Mesothelial cell of epicardium (in vitro differentiated cells): ENCODE measurements around the gene PHF11. TPM values are rescaled to one million over a fixed set of nuclear protein-coding genes. Genes with fewer than 3 reads are reported as not detected.

Experiments
- DNase-seq, 2 experiments: peaks; one replicate each; pipeline ENCODE4 v3.0.0; 2021; ENCODE audit warnings: low spot score in 2 of 2; ENCODE audit not compliant: unreplicated experiment in 2 of 2
- H3K27ac Mint-ChIP-seq: 2 replicates; pipeline ENCODE4 v1.8.0; 2021; ENCODE audit warnings: mixed read lengths
- H3K27me3 Mint-ChIP-seq: 2 replicates; pipeline ENCODE4 v1.8.0; 2021; ENCODE audit warnings: low read depth, mixed read lengths
- H3K36me3 Mint-ChIP-seq: 2 replicates; pipeline ENCODE4 v1.8.0; 2021; ENCODE audit warnings: mixed read lengths
- H3K4me1 Mint-ChIP-seq: 2 replicates; pipeline ENCODE4 v1.8.0; 2021; ENCODE audit warnings: mixed read lengths
- H3K4me3 Mint-ChIP-seq: 2 replicates; pipeline ENCODE4 v1.8.0; 2021; ENCODE audit warnings: mild to moderate bottlenecking, moderate library complexity, mixed read lengths
- H3K9me3 Mint-ChIP-seq: 2 replicates; pipeline ENCODE4 v1.8.0; 2021; ENCODE audit warnings: mixed read lengths
- CTCF ChIP-seq: fragments of 200-600 bp; sonication (generic); IDR thresholded peaks from one replicate; pipeline ENCODE4 v1.5.0; 2021; ENCODE audit warnings: antibody characterized with exemption; ENCODE audit not compliant: unreplicated experiment
- total RNA-seq: library from RNA; stranded (reverse); gene quantifications from 3 replicates; pipeline ENCODE4 v1.2.1, GENCODE V29; 2021

The PHF11 gene
- total RNA-seq, 1 donor from 2014 or later = 33.3 TPM

- Mint-ChIP-seq H3K4me3 (no peak overlapping the region), H3K4me1 (peaks cover 12% of the 10 kb centered on the region), H3K27ac (no peak overlapping the region), H3K27me3 (no peaks in the 10 kb centered on the region), H3K9me3 (no peaks in the 10 kb centered on the region), H3K36me3 (peaks cover 37% of the 10 kb centered on the region)
- no peak for TF ChIP-seq CTCF
- DNase-seq = no peak
These were observed 42.7 kb downstream of the PHF11 start for GRCh38 chr13:49538404-49538803.

GRCh38 chr13:49539313-49539712 lies 43.6 kb downstream of the PHF11 start:
- H3K27me3 Mint-ChIP-seq = no peaks in the 10 kb centered on the region
- no peaks in the 10 kb centered on the region for H3K9me3 Mint-ChIP-seq
- no peak for TF ChIP-seq CTCF
- DNase-seq = no peak
- H3K27ac Mint-ChIP-seq = peak overlapping the region; percentile 24
- H3K36me3 Mint-ChIP-seq = peaks cover 30% of the 10 kb centered on the region
- H3K4me3 Mint-ChIP-seq = no peak overlapping the region
- peaks cover 12% of the 10 kb centered on the region for H3K4me1 Mint-ChIP-seq

- no peaks in the 10 kb centered on the region for H3K27me3 Mint-ChIP-seq
- peak overlapping the region; percentile 36 for H3K27ac Mint-ChIP-seq
- no peak overlapping the region for H3K4me3 Mint-ChIP-seq
- H3K9me3 Mint-ChIP-seq = no peaks in the 10 kb centered on the region
- H3K4me1 Mint-ChIP-seq = peaks cover 12% of the 10 kb centered on the region
- TF ChIP-seq CTCF = no peak
- no peak for DNase-seq
- H3K36me3 Mint-ChIP-seq = peaks cover 32% of the 10 kb centered on the region
These were observed 44.0 kb downstream of the PHF11 start for GRCh38 chr13:49539746-49540145.

GRCh38 chr13:49540552-49540951 lies 44.8 kb downstream of the PHF11 start:
- Mint-ChIP-seq H3K4me1 (peaks cover 12% of the 10 kb centered on the region), H3K27ac (peak overlapping the region; percentile 36), H3K27me3 (no peaks in the 10 kb centered on the region), H3K36me3 (peaks cover 28% of the 10 kb centered on the region), H3K4me3 (peak overlapping the region; percentile 4), H3K9me3 (no peaks in the 10 kb centered on the region)
- no peak for DNase-seq
- TF ChIP-seq CTCF = no peak

GRCh38 chr13:49543656-49544055 lies 47.9 kb downstream of the PHF11 start:
- Mint-ChIP-seq H3K4me3 (no peak overlapping the region), H3K36me3 (peaks cover 35% of the 10 kb centered on the region), H3K9me3 (no peaks in the 10 kb centered on the region), H3K4me1 (peaks cover 15% of the 10 kb centered on the region), H3K27ac (no peak overlapping the region), H3K27me3 (no peaks in the 10 kb centered on the region)
- no peak for TF ChIP-seq CTCF
- no peak for DNase-seq

- Mint-ChIP-seq H3K4me1 (peaks cover 7% of the 10 kb centered on the region), H3K27me3 (no peaks in the 10 kb centered on the region), H3K4me3 (no peak overlapping the region), H3K36me3 (peaks cover 32% of the 10 kb centered on the region), H3K9me3 (no peaks in the 10 kb centered on the region), H3K27ac (no peak overlapping the region)
- no peak for TF ChIP-seq CTCF
- no peak for DNase-seq
These were observed 49.9 kb downstream of the PHF11 start for GRCh38 chr13:49545661-49546060.
